Stimulated activated naive B cell treated with anti-CD40 and anti-IgM and Interleukin-4, amounts not matched to agents 10 μg/mL and 1 μg/mL and 100 μg/mL, for 72 hours (primary cell): ENCODE results near the gene CCIN.
A peak's percentile ranks its signal among the peaks of the same experiment; 100 is the strongest.
"Not testable (repeated sequence)": the region's sequence is repeated elsewhere in the genome, so short reads cannot be mapped to it uniquely, and the experiment has no call there.

Experiments used
- ATAC-seq, 2 donors: fragments of 150-1000 bp; cut with Tn5 transposase; replicated peaks; 2 replicates each; pipeline ENCODE4 v1.10.0; 2021; ENCODE audit warnings: moderate library complexity in 1 of 2
- DNase-seq: peaks from one replicate; pipeline ENCODE4 v3.0.0; 2021
- H3K27ac Mint-ChIP-seq: one replicate; pipeline ENCODE4 v1.8.0; 2022; ENCODE audit warnings: mild to moderate bottlenecking, mixed read lengths
- H3K27me3 Mint-ChIP-seq, 2 donors: one replicate each; pipeline ENCODE4 v1.8.0; 2022; ENCODE audit warnings: mixed read lengths in 2 of 2
- H3K36me3 Mint-ChIP-seq, 2 donors: one replicate each; pipeline ENCODE4 v1.8.0; 2022; ENCODE audit warnings: mixed read lengths in 2 of 2, mild to moderate bottlenecking in 1 of 2
- H3K4me1 Mint-ChIP-seq, 2 donors: one replicate each; pipeline ENCODE4 v1.8.0; 2022; ENCODE audit warnings: mixed read lengths in 2 of 2, mild to moderate bottlenecking in 1 of 2
- H3K4me3 Mint-ChIP-seq, 2 donors: one replicate each; pipeline ENCODE4 v1.8.0; 2022; ENCODE audit warnings: mild to moderate bottlenecking in 2 of 2, mixed read lengths in 2 of 2, moderate library complexity in 1 of 2
- H3K9me3 Mint-ChIP-seq, 2 donors: one replicate each; pipeline ENCODE4 v1.8.0; 2022; ENCODE audit warnings: mixed read lengths in 2 of 2, mild to moderate bottlenecking in 1 of 2

The CCIN gene

DNA sequence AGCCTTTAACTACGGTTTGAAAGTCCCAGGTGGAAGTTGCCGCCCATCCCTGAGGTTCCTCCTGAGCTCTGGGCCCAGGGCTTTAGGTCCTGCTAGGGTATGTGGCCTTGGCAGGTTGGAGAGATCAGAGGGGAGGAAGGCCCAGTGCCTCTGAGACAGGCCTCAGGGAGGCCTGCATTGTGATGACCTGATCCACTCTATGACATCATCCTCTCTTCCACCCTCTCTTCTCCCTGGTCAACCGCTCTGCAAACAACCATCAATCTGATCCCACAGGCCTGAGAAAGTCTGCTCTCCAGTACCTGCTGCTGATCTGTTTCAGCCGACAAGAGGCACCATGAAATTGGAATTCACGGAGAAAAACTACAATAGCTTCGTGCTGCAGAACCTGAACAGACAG lies at the start of gene CCIN:
CCIN (plus strand) TSS at position 223 of the 400 bp plus-strand sequence; CDS start at position 338, 115 bp downstream.
- no peak for ATAC-seq
- Mint-ChIP-seq H3K4me3 (no peak within 1 kb of the TSS), H3K4me1 (peaks cover 3 to 9% of the 10 kb centered on the region in 2 donors), H3K9me3 (no peaks in the 10 kb centered on the region), H3K27me3 (peaks cover 6% of the 10 kb centered on the region in 2 donors), H3K36me3 (no peaks in the 10 kb centered on the region), H3K27ac (no peak within 1 kb of the TSS)
- no peak for DNase-seq

DNA sequence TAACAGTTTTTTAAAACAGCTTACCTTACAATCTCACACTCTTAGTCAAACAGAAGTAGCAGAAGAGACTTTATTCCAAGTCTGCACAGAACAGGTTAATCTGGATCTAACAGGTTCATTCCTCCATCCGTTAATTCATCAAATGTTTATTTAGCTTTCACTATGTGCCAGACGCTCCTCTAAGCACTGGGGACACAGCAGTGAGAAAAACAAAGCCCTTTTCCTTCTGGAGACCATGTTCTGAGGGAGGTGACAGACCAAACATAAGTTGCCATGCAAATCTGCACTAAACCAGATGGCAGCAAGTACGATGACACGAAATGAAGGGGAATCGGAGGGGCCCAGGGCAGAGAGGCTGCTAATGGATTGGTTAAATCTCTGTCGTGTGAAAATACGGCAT lies 49.7 kb upstream of the CCIN start:
- Mint-ChIP-seq H3K27ac (no peak overlapping the region), H3K4me3 (no peak overlapping the region), H3K4me1 (no peaks in the 10 kb centered on the region), H3K36me3 (peaks cover 0 to 4% of the 10 kb centered on the region in 2 donors), H3K27me3 (no peaks in the 10 kb centered on the region), H3K9me3 (no peaks in the 10 kb centered on the region)
- DNase-seq (no peak), ATAC-seq (no peak)

DNA sequence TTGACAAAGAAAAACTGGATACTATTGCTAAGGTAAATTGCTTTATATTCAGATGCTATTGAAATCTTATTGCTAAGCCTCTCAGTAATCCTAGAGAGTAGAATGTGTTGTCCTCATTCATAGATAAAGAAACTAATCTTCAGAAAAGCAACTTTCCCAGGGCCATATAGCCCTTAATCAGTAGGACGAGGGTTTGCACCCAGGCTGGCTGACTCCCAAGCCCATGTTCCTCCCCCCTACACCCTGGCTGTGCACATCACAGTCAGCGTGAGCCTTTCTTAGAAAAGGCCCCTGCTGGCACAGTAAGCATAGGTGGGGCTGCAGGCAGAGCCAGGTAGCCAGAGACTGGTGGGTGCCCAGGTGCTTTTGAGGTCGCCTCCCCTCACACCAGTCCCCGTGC lies 48.5 kb upstream of the CCIN start:
- Mint-ChIP-seq H3K9me3 (no peaks in the 10 kb centered on the region), H3K27me3 (no peaks in the 10 kb centered on the region), H3K36me3 (peaks cover 0 to 4% of the 10 kb centered on the region in 2 donors), H3K4me3 (no peak overlapping the region), H3K4me1 (no peaks in the 10 kb centered on the region), H3K27ac (no peak overlapping the region)
- ATAC-seq = no peak
- no peak for DNase-seq

DNA sequence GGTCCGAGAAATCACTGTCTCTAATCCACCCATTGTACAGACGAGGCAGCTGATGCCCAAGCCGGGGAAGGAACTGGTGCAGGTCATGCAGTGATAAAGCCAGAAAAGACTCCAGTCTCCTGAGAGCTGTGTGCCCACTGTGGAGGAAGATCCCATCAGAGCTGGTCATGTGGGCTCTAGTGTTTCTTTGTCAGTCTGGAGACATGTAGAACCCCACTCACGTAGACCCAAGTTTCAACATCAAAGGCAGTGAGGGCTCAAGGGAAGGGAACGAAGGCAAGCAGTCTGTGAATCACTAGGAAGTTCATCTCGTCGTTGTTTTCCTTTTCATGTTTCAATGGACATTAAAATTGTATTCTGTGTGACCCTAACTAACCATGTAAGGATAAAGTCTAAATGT lies 47.2 kb upstream of the CCIN start:
- Mint-ChIP-seq H3K4me3 (no peak overlapping the region), H3K9me3 (no peaks in the 10 kb centered on the region), H3K27me3 (no peaks in the 10 kb centered on the region), H3K36me3 (peaks cover 0 to 4% of the 10 kb centered on the region in 2 donors), H3K4me1 (no peaks in the 10 kb centered on the region), H3K27ac (no peak overlapping the region)
- ATAC-seq (no peak), DNase-seq (no peak)

DNA sequence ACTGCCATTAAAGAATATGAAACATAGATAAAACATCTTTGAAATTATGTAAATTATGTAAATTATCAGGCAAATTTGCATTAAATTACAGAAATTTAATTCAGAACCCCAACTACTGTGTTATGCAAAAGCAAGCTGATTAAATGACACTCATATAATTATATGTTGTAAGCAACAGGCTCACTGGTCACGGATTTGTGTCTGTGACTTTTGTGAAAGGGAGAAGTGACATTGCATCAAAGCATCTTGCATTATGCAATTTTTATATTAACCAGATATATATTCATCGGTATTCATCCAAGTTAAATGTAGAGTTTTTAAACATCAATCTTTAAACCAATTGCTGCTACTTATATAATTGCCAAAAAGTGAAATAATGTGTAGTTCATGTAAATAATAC lies 45.7 kb upstream of the CCIN start:
- no peak overlapping the region for H3K4me3 Mint-ChIP-seq
- peaks cover 0 to 4% of the 10 kb centered on the region in 2 donors for H3K36me3 Mint-ChIP-seq
- H3K9me3 Mint-ChIP-seq = no peaks in the 10 kb centered on the region
- H3K27ac Mint-ChIP-seq = no peak overlapping the region
- DNase-seq = no peak
- no peaks in the 10 kb centered on the region for H3K27me3 Mint-ChIP-seq
- ATAC-seq = no peak
- H3K4me1 Mint-ChIP-seq = peaks cover 11 to 12% of the 10 kb centered on the region in 2 donors

DNA sequence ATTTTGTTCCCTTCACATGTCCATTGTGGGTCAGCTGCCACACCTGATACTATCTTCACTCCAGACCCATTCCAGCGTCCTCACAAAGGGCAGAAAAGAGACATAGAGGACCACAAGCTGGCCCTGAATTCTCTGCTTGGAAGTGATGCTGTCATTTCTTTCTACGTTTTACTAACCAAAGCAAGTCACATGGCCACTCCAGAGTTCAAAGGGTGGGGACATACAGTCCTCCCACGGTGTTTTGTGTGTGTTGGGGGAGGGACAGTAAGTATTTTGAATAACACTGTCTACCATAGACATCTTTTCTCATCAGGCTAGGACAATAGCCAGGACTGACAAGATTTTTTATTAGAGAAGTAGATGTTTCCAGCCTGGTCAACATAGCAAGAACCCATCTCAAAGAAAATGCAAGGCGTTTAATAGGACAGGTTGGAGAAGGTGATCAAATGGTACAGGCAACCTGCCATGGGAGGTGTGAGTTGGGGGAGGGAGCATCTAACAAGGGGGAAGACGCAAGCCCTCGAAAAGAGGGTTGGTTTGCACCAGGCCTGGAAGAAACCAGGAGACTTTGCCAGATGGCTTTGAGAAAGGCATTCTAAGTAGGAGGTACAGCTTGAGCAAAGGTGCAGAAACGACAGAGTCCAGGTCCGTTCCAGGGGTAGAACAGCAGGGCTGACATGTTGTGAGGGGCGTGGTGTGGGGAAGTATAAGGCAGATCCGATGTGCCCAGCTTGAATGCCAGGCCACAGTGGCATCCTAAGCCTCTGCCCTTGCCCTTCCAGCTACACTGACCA lies 43.9 kb upstream of the CCIN start:
- DNase-seq (no peak), ATAC-seq (no peak)
- no peak overlapping the region for H3K27ac Mint-ChIP-seq
- H3K36me3 Mint-ChIP-seq = peaks cover 0 to 4% of the 10 kb centered on the region in 2 donors
- peaks cover 11 to 12% of the 10 kb centered on the region in 2 donors for H3K4me1 Mint-ChIP-seq
- no peaks in the 10 kb centered on the region for H3K9me3 Mint-ChIP-seq
- no peaks in the 10 kb centered on the region for H3K27me3 Mint-ChIP-seq
- H3K4me3 Mint-ChIP-seq = no peak overlapping the region

DNA sequence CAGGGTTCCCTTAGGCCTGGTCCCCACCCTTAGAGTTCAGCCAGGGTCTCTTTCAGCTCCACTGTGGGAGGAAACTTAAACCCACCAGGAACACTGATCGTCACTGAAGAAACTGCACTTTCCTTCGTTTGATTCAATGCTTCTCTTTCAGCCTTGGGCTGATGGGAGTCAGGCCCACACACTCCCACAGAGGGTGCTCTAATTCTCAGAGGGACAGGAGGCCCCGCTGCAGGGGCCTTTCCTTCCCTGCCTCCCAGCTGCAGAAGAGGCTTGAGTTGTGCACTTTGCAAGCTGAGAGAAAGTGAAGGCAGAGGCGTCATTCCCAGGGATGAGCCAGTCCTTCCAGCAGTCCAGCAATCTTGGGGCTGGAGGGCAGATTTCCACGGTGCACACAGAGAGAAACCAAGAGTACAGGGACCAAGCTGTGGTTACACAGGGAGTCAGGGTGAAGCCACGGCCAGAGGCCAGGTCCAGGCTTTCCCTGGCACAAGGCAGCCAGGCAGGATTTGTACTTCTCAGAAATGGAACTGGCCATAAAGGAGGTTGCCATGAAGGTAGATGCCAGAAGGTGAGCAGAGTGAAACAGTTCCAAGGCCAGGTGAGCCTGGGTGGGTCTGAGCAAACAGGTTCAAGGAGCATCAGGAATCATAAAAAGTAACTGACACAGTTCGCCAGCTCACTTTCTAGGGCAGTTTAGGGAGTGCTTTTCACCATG lies 43.0 kb upstream of the CCIN start:
- no peak overlapping the region for H3K4me3 Mint-ChIP-seq
- ATAC-seq (no peak), DNase-seq (no peak)
- H3K27ac Mint-ChIP-seq = no peak overlapping the region
- peaks cover 11 to 12% of the 10 kb centered on the region in 2 donors for H3K4me1 Mint-ChIP-seq
- H3K36me3 Mint-ChIP-seq = peaks cover 0 to 4% of the 10 kb centered on the region in 2 donors
- no peaks in the 10 kb centered on the region for H3K9me3 Mint-ChIP-seq
- no peaks in the 10 kb centered on the region for H3K27me3 Mint-ChIP-seq

DNA sequence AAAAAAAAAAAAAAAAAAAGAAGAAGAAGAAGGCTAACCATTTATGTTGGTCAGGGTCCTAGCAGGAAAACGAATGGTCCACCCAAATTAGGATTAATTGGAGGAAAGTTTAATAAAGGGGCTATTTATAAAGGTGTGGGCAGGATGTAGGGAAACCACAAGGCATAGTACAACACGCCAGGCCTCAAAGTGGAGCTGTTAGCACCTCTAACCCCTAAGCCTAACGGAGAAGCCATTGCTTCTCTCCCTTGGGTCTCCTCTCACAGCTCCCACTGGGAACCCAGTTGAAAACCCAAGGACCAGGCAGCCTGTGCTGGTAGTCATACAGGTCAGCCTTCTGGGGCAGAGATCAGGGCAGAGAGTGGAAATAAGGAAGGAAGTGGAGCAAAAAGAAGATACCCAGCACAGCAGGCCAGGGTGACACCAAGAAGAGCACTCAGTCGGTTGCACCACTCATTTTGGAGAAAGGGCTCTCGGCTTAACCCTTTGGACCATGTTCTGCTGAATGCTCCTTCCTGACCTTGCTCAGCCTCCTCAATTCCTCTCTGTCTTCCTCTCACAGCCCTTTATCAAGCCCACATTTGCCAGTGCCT lies 41.4 kb upstream of the CCIN start:
- H3K36me3 Mint-ChIP-seq = no peaks in the 10 kb centered on the region
- no peaks in the 10 kb centered on the region for H3K27me3 Mint-ChIP-seq
- ATAC-seq (peak; percentile 46), DNase-seq (no peak)
- H3K4me1 Mint-ChIP-seq = peaks cover 11 to 12% of the 10 kb centered on the region in 2 donors
- no peak overlapping the region for H3K4me3 Mint-ChIP-seq
- H3K9me3 Mint-ChIP-seq = no peaks in the 10 kb centered on the region
- H3K27ac Mint-ChIP-seq = peak overlapping the region; percentile 45

DNA sequence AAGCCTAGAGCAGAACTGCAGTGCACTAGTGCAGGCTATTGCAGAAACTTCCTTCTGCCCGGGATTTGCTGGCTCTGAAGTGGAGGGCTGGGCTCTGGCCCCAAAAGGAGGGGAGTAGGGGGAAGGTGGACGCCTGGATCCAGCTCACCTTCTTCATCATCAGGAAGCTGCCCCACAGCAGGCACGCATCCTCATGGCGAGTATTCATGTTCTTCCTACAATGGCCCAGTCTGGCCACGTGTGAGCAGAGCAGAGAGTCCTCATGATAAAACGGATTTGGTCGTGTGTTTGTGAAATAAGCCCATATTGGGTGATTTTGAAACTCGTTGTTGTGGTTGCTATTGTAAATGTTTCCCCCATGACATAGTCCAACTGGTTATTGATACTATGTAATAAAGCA lies 40.8 kb upstream of the CCIN start:
- H3K27ac Mint-ChIP-seq = no peak overlapping the region
- H3K9me3 Mint-ChIP-seq = no peaks in the 10 kb centered on the region

DNA sequence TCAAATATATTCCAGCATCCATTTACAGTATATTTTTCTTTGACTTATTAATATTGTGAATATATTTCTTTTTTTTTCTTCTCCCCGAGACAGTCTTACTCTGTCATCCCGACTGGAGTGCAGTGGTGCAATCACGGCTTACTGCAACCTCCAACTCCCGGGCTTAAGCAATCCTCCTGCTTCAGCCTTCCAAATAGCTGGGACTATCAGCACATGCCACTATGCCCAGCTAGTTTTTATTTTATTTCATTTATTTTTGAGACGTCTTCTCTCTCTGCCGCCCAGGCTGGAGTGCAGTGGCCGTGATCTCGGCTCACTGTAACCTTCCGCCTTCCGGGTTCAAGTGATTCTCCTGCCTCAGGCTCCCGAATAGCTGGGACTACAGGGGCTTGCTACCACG lies 40.0 kb upstream of the CCIN start:
- ATAC-seq (no peak), DNase-seq (no peak)
- Mint-ChIP-seq H3K36me3 (no peaks in the 10 kb centered on the region), H3K9me3 (no peaks in the 10 kb centered on the region), H3K4me3 (no peak overlapping the region), H3K27ac (no peak overlapping the region), H3K4me1 (peaks cover 11 to 12% of the 10 kb centered on the region in 2 donors), H3K27me3 (no peaks in the 10 kb centered on the region)

More for the DNA sequence above, 40.8 kb upstream of the CCIN start:
- no peak overlapping the region for H3K4me3 Mint-ChIP-seq
- no peak for DNase-seq
- no peaks in the 10 kb centered on the region for H3K36me3 Mint-ChIP-seq
- no peaks in the 10 kb centered on the region for H3K27me3 Mint-ChIP-seq
- ATAC-seq = no peak
- peaks cover 11 to 12% of the 10 kb centered on the region in 2 donors for H3K4me1 Mint-ChIP-seq

DNA sequence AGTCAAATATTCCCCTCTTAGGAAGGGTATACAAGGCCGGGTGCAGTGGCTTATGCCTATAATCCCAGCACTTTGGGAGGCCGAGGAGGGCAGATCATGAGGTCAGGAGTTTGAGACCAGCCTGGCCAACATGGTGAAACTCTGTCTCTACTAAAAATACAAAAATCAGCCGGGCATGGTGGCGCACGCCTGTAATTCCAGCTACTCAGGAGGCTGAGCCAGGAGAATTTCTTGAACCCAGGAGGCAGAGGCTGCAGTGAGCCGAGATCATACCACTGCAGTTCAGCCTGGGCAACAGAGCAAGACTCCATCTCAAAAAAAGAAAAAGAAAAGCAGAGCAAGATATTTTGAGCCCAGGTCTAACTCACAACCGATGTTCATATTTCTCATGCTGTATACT lies 37.5 kb upstream of the CCIN start:
- ATAC-seq, DNase-seq, H3K4me3 Mint-ChIP-seq, H3K27ac Mint-ChIP-seq, H3K36me3 Mint-ChIP-seq, H3K9me3 Mint-ChIP-seq, H3K27me3 Mint-ChIP-seq: not testable (repeated sequence)
- H3K4me1 Mint-ChIP-seq = peaks cover 16 to 19% of the 10 kb centered on the region in 2 donors

DNA sequence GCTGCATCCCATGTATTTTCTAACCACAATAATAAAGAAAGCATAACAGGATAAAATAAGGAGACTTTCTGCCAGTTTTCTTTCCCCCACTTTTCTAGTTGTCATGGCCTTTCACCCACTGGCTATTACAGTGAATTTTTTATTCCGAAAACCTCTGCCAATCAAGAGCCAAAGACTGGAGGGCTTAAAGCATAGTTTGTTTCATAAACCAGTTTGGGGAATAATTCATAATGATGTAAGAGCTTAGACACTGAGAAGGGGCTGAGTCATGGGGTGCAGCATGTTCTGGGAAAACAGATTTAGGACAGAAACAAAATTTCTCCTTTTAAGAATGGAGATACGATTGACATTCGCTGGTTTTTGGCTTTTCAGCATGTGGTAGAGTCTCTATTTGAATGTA lies 37.1 kb upstream of the CCIN start:
- Mint-ChIP-seq H3K27me3 (peaks cover 0 to 3% of the 10 kb centered on the region in 2 donors), H3K4me3 (no peak overlapping the region), H3K4me1 (peaks cover 17 to 21% of the 10 kb centered on the region in 2 donors), H3K36me3 (no peaks in the 10 kb centered on the region), H3K27ac (no peak overlapping the region), H3K9me3 (no peaks in the 10 kb centered on the region)
- no peak for ATAC-seq
- DNase-seq = no peak

DNA sequence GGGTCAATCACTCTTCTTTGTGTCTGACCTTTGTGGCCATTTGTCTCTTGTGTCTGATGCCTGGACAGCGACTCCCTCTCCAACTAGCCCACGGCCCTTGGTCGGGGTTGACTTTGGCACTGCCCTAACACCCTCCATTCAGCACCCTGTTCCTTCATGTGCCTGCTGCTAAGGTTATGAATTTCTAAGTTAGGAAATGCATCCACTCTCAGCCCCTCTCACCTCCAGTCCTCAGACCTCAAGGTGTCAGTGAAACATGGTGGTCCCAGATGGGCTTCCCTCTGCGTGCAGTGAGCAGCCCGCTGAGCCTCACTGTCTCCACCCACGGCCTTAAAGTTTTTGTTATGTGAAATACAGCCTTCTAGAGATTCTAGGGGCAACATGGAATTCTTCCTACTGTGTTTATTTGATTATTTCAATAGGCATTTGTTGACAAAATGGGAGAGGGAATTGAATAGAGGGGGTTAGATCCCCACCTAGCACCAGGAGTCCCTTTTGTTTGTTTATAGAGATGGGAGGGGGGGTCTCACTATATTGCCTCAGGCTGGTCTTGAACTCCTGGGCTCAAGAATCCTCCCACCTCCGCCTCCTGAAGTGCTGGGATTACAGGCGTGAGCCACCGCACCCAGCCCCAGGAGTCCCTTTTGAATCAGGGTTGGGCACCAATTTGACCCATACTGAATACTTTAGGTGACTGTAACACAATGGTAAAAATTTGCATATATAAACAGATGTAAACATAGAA lies 34.3 kb upstream of the CCIN start:
- Mint-ChIP-seq H3K9me3 (no peaks in the 10 kb centered on the region), H3K4me3 (no peak overlapping the region), H3K4me1 (peaks cover 29 to 39% of the 10 kb centered on the region in 2 donors), H3K36me3 (no peaks in the 10 kb centered on the region), H3K27ac (no peak overlapping the region), H3K27me3 (peaks cover 0 to 3% of the 10 kb centered on the region in 2 donors)
- ATAC-seq = no peak
- DNase-seq = no peak

DNA sequence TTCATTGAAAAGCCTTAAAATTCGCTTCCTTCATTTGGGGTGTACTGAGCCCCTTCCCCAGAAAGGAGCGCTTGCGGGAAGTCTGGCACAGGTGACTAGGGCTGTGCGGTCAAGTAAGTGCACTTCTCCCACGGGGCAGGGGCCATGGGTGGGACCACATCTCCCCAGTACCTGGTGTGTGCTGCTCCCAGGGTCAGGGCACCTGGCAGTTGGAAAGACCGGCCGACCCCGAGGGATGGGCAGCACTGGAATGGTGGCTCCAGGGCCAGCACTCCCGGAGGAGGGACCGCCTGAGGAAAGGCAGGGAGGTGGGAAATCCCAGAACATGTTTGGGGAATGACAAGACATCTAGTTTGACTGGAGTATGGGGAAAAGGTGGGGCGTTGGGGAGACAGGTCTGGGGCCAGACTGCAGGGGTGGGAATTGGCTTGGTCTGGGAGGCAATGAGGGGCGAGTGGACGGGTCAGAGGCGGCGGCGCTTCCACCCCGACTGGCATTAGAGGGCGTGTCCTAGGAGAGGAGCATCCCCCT lies 33.4 kb upstream of the CCIN start:
- DNase-seq = no peak
- Mint-ChIP-seq H3K27ac (peak overlapping the region; percentile 56), H3K4me1 (peaks cover 35 to 47% of the 10 kb centered on the region in 2 donors), H3K4me3 (peak overlapping the region; percentile 86 to 92), H3K9me3 (no peaks in the 10 kb centered on the region), H3K36me3 (no peaks in the 10 kb centered on the region), H3K27me3 (peaks cover 0 to 3% of the 10 kb centered on the region in 2 donors)
- ATAC-seq = no peak
